ENCODE results near the gene ARHGDIG. TPM values are rescaled to one million over a fixed set of nuclear protein-coding genes. Genes with fewer than 3 reads are reported as not detected.

ARHGDIG gene
- total RNA-seq, 1 donor from 2014 or later, result 13.8 TPM

- Mint-ChIP-seq H3K27me3 (ENCODE audit: unreplicated experiment) (peaks cover 6% of the 10 kb centered on the region), H3K36me3 (ENCODE audit: unreplicated experiment) (no peaks in the 10 kb centered on the region), H3K9me3 (ENCODE audit: unreplicated experiment) (peaks cover 3% of the 10 kb centered on the region), H3K27ac (ENCODE audit: unreplicated experiment) (no peak overlapping the region), H3K4me1 (ENCODE audit: low read depth, unreplicated experiment) (no peaks in the 10 kb centered on the region), H3K4me3 (ENCODE audit: unreplicated experiment) (no peak overlapping the region)
- no peak for DNase-seq
- TF ChIP-seq, protein P1, sequence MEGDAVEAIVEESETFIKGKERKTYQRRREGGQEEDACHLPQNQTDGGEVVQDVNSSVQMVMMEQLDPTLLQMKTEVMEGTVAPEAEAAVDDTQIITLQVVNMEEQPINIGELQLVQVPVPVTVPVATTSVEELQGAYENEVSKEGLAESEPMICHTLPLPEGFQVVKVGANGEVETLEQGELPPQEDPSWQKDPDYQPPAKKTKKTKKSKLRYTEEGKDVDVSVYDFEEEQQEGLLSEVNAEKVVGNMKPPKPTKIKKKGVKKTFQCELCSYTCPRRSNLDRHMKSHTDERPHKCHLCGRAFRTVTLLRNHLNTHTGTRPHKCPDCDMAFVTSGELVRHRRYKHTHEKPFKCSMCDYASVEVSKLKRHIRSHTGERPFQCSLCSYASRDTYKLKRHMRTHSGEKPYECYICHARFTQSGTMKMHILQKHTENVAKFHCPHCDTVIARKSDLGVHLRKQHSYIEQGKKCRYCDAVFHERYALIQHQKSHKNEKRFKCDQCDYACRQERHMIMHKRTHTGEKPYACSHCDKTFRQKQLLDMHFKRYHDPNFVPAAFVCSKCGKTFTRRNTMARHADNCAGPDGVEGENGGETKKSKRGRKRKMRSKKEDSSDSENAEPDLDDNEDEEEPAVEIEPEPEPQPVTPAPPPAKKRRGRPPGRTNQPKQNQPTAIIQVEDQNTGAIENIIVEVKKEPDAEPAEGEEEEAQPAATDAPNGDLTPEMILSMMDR (IDR thresholded peaks at IDR 0.05; ENCODE audit: partially characterized antibody, unreplicated experiment), result no peak
These were observed 11.1 kb downstream of the ARHGDIG start for GRCh38 chr16:291539-291938.

- Mint-ChIP-seq H3K9me3 (ENCODE audit: unreplicated experiment) (peaks cover 1% of the 10 kb centered on the region), H3K36me3 (ENCODE audit: unreplicated experiment) (no peaks in the 10 kb centered on the region), H3K27me3 (ENCODE audit: unreplicated experiment) (peaks cover 4% of the 10 kb centered on the region), H3K4me1 (ENCODE audit: low read depth, unreplicated experiment) (no peaks in the 10 kb centered on the region), H3K27ac (ENCODE audit: unreplicated experiment) (no peak overlapping the region), H3K4me3 (ENCODE audit: unreplicated experiment) (no peak overlapping the region)
- TF ChIP-seq, protein P1 (IDR thresholded peaks at IDR 0.05; ENCODE audit: partially characterized antibody, unreplicated experiment), result no peak
- DNase-seq, result no peak
These were observed 12.8 kb downstream of the ARHGDIG start for GRCh38 chr16:293043-293775.

DNA sequence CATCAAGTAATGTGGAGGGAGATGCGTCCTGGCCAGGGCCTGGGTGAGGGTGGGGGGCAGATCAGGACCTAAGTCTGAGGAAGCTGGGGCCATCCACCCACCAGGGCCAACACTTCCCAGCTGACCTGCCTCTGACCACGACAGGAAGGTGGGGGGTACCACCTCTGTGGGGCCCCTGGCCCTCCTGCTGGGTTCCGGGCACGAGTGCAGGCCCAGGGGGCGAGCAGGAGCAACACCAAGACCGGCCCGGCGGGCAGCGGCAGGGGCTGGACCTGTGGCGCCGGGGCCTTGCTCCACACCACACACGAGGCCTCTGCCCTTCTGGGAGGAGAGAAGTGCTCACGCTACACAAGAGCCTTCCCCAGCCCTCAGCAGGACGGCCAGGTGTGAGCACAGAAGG is 15.9 kb downstream of the ARHGDIG start:
- no peaks in the 10 kb centered on the region for H3K4me1 Mint-ChIP-seq (ENCODE audit: low read depth, unreplicated experiment)
- H3K4me3 Mint-ChIP-seq (ENCODE audit: unreplicated experiment), result no peak overlapping the region
- no peak overlapping the region for H3K27ac Mint-ChIP-seq (ENCODE audit: unreplicated experiment)
- H3K9me3 Mint-ChIP-seq (ENCODE audit: unreplicated experiment), result peaks cover 1% of the 10 kb centered on the region
- TF ChIP-seq, protein P1 (IDR thresholded peaks at IDR 0.05; ENCODE audit: partially characterized antibody, unreplicated experiment), result no peak
- H3K36me3 Mint-ChIP-seq (ENCODE audit: unreplicated experiment), result no peaks in the 10 kb centered on the region
- DNase-seq, result no peak
- peaks cover 3% of the 10 kb centered on the region for H3K27me3 Mint-ChIP-seq (ENCODE audit: unreplicated experiment)

DNA sequence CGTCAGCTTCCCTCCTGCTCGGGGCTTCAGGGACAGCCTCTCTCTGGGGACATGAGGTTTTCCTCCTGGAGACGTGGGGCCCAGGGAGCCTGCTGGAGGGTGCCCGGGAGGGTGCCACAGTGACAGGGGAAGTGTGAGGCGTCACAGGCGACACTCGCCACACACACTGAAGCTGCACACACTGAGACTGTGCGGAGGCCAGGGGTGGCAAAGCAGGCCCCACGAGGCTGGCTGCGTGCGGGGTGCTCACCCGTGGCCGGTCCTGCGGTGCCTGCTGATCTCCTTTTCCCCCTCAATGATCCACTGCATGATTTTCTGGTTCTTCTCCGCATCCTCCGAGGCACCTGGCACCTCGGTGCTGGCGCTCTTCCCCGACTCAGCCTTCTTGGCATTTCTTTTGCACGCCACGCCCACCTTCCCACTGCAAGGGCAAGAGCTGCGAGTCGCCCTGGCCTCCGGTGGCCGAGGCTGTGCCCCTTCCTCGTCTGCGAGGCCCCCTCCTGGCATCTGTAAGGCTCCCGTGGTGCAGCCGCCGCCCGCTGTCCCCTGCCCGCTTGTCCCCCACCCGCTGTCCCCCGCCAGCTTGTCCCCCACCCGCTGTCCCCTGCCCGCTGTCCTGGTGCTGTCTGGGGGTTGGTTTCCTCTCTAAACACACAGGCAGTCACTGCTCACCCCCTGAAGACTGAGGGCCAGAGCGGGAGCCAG is 16.6 kb downstream of the ARHGDIG start:
- Mint-ChIP-seq H3K27me3 (ENCODE audit: unreplicated experiment) (no peaks in the 10 kb centered on the region), H3K4me3 (ENCODE audit: unreplicated experiment) (no peak overlapping the region), H3K36me3 (ENCODE audit: unreplicated experiment) (no peaks in the 10 kb centered on the region), H3K4me1 (ENCODE audit: low read depth, unreplicated experiment) (no peaks in the 10 kb centered on the region), H3K27ac (ENCODE audit: unreplicated experiment) (no peak overlapping the region), H3K9me3 (ENCODE audit: unreplicated experiment) (peaks cover 1% of the 10 kb centered on the region)
- TF ChIP-seq, protein P1 (IDR thresholded peaks at IDR 0.05; ENCODE audit: partially characterized antibody, unreplicated experiment), result no peak
- DNase-seq, result no peak

GRCh38 chr16:297832-298231 is 17.4 kb downstream of the ARHGDIG start:
- no peaks in the 10 kb centered on the region for H3K4me1 Mint-ChIP-seq (ENCODE audit: low read depth, unreplicated experiment)
- no peaks in the 10 kb centered on the region for H3K36me3 Mint-ChIP-seq (ENCODE audit: unreplicated experiment)
- no peak overlapping the region for H3K4me3 Mint-ChIP-seq (ENCODE audit: unreplicated experiment)
- H3K27ac Mint-ChIP-seq (ENCODE audit: unreplicated experiment), result no peak overlapping the region
- H3K27me3 Mint-ChIP-seq (ENCODE audit: unreplicated experiment), result no peaks in the 10 kb centered on the region
- H3K9me3 Mint-ChIP-seq (ENCODE audit: unreplicated experiment), result peaks cover 1% of the 10 kb centered on the region
- TF ChIP-seq, protein P1 (IDR thresholded peaks at IDR 0.05; ENCODE audit: partially characterized antibody, unreplicated experiment), result no peak
- no peak for DNase-seq
